Measurements from ENCODE around the gene DLX4. TPM values are rescaled to one million over a fixed set of nuclear protein-coding genes. Genes with fewer than 3 reads are reported as not detected.

The DLX4 gene
- total and polyA plus RNA-seq, 2 experiments from 2014 or later: 0.40 TPM; not detected in 1

GRCh38 chr17:49958723-49959122 lies 10.3 kb upstream of the DLX4 start:
- Histone ChIP-seq H4K20me1 (ENCODE audit: insufficient read depth) (no peaks in the 10 kb centered on the region), H3K27ac (no peak overlapping the region), H3K79me2 (ENCODE audit: insufficient read depth) (no peaks in the 10 kb centered on the region), H3K36me3 (ENCODE audit: low read depth) (no peaks in the 10 kb centered on the region), H3K9me2 (ENCODE audit: insufficient read depth) (no peaks in the 10 kb centered on the region), H3K4me1 (ENCODE audit: insufficient read depth) (no peaks in the 10 kb centered on the region), H3K27me3 (replicated peaks; ENCODE audit: insufficient read depth) (peaks cover 19% of the 10 kb centered on the region), H3K4me2 (ENCODE audit: unreplicated experiment) (no peak overlapping the region), H2AFZ (no peak overlapping the region), H3K9ac (no peak overlapping the region), H3F3A (ENCODE audit: insufficient read depth) (no peaks in the 10 kb centered on the region), H3K9me3 (ENCODE audit: low read depth) (no peaks in the 10 kb centered on the region), H3K4me3 (no peak overlapping the region)
- DNase-seq: no peak
- TF ChIP-seq EZH2 (IDR thresholded peaks at IDR 0.05; ENCODE audit: insufficient read depth, poor library complexity, severe bottlenecking) (no peak), EZH2phosphoT487 (IDR thresholded peaks at IDR 0.05; ENCODE audit: insufficient read depth, low read depth) (no peak)
- 89 to 91% methylated on average over 4 of the region's 4 CpGs for WGBS, 2 experiments (ENCODE audit: low coverage in 1 of 2, low lambda C conversion rate in 2 of 2, missing lambda C conversion rate in 2 of 2)
- in situ Hi-C loops (cut with MboI): no loop called here

DNA sequence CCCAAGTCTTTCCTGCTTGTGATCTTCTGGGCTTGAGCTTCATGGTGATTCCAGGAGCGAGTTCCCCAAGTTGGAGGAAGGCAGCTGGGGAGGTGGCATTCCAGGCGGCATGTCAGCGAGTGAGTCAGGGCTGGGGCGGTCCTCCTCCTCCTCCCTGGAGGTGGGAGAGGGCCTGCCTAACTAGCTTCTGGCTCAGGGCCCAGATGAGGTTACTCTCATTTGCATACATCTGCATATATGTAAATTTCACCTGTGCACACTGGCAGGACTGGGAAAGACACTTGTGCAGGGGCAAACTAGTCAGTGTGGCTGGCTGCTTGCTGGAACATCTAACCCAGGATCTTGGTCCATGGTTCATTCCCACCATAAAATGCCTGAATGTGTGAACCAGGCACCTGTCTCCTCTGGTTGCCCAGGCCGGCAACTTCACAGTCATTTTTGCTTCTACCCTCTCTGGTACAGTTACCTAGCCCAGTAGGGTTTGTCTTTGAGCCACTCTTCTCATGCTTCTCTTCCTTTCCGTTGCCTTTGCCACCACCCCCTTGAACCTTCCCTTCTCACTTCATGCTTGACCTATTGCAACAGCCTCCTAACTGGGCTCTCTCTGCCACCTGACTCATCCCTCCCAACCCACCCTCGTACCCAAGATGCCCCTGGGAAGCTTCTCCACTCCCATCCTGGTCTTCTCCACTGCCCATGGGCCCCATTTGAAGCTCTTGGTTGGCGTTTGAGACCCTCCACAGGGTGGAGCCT lies 9.6 kb upstream of the DLX4 start:
- H3F3A ChIP-seq (ENCODE audit: insufficient read depth): no peaks in the 10 kb centered on the region
- no peak overlapping the region for H3K9ac ChIP-seq
- H2AFZ ChIP-seq: no peak overlapping the region
- WGBS, 2 experiments (ENCODE audit: low coverage in 1 of 2, low lambda C conversion rate in 2 of 2, missing lambda C conversion rate in 2 of 2): 56 to 65% methylated on average over 7 to 8 of the region's 8 CpGs
- no peaks in the 10 kb centered on the region for H3K79me2 ChIP-seq (ENCODE audit: insufficient read depth)
- in situ Hi-C loops (cut with MboI): no loop called here
- peaks cover 25% of the 10 kb centered on the region for H3K27me3 ChIP-seq (replicated peaks; ENCODE audit: insufficient read depth)
- H3K9me2 ChIP-seq (ENCODE audit: insufficient read depth): no peaks in the 10 kb centered on the region
- H3K36me3 ChIP-seq (ENCODE audit: low read depth): no peaks in the 10 kb centered on the region
- no peaks in the 10 kb centered on the region for H3K9me3 ChIP-seq (ENCODE audit: low read depth)
- DNase-seq: peak; percentile 42
- H3K4me3 ChIP-seq: no peak overlapping the region
- no peaks in the 10 kb centered on the region for H4K20me1 ChIP-seq (ENCODE audit: insufficient read depth)
- no peak overlapping the region for H3K4me2 ChIP-seq (ENCODE audit: unreplicated experiment)
- no peaks in the 10 kb centered on the region for H3K4me1 ChIP-seq (ENCODE audit: insufficient read depth)
- TF ChIP-seq EZH2phosphoT487 (IDR thresholded peaks at IDR 0.05; ENCODE audit: insufficient read depth, low read depth): no peak
- no peak for TF ChIP-seq EZH2 (IDR thresholded peaks at IDR 0.05; ENCODE audit: insufficient read depth, poor library complexity, severe bottlenecking)
- no peak overlapping the region for H3K27ac ChIP-seq

- 4 to 10% methylated on average over 7 to 11 of the region's 11 CpGs for WGBS, 2 experiments (ENCODE audit: low coverage in 1 of 2, low lambda C conversion rate in 2 of 2, missing lambda C conversion rate in 2 of 2)
- H3K9me2 ChIP-seq (ENCODE audit: insufficient read depth): no peaks in the 10 kb centered on the region
Measured at GRCh38 chr17:49962599-49963308, 6.2 kb upstream of the DLX4 start.

DNA sequence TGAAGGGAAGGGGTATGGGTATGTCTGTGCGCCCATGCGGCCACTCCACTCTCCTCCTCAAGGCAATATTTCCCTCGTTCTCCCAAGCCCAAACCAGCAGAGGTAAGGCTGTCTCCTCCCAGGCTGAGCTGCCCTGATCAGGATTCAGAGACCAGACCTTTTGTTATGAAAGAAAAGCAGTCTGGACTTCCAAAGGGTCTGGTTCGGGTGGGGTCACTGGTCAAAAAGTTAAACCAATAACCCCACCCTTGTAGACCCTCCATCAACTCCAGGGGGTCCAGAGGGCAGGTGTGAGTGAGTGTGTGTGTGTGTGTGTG lies 5.7 kb upstream of the DLX4 start:
- Histone ChIP-seq H3K9me2 (ENCODE audit: insufficient read depth) (no peaks in the 10 kb centered on the region), H3K27ac (no peak overlapping the region), H3K79me2 (ENCODE audit: insufficient read depth) (no peaks in the 10 kb centered on the region), H2AFZ (no peak overlapping the region), H3K27me3 (replicated peaks; ENCODE audit: insufficient read depth) (peaks cover 64% of the 10 kb centered on the region), H3F3A (ENCODE audit: insufficient read depth) (peaks cover 7% of the 10 kb centered on the region), H3K4me2 (ENCODE audit: unreplicated experiment) (no peak overlapping the region), H4K20me1 (ENCODE audit: insufficient read depth) (no peaks in the 10 kb centered on the region), H3K4me3 (no peak overlapping the region), H3K9ac (no peak overlapping the region), H3K36me3 (ENCODE audit: low read depth) (no peaks in the 10 kb centered on the region), H3K4me1 (ENCODE audit: insufficient read depth) (no peaks in the 10 kb centered on the region), H3K9me3 (ENCODE audit: low read depth) (no peaks in the 10 kb centered on the region)
- TF ChIP-seq EZH2 (IDR thresholded peaks at IDR 0.05; ENCODE audit: insufficient read depth, poor library complexity, severe bottlenecking): no peak
- no peak for TF ChIP-seq EZH2phosphoT487 (IDR thresholded peaks at IDR 0.05; ENCODE audit: insufficient read depth, low read depth)
- no peak for DNase-seq
- in situ Hi-C loops (cut with MboI): no loop called here
- 20 to 25% methylated on average over 4 of the region's 4 CpGs for WGBS, 2 experiments (ENCODE audit: low coverage in 1 of 2, low lambda C conversion rate in 2 of 2, missing lambda C conversion rate in 2 of 2)

More at GRCh38 chr17:49962599-49963308, 6.2 kb upstream of the DLX4 start:
- H2AFZ ChIP-seq: no peak overlapping the region
- DNase-seq: no peak
- H3K27me3 ChIP-seq (replicated peaks; ENCODE audit: insufficient read depth): peaks cover 59% of the 10 kb centered on the region
- peaks cover 2% of the 10 kb centered on the region for H3F3A ChIP-seq (ENCODE audit: insufficient read depth)
- TF ChIP-seq EZH2phosphoT487 (IDR thresholded peaks at IDR 0.05; ENCODE audit: insufficient read depth, low read depth) (no peak), EZH2 (IDR thresholded peaks at IDR 0.05; ENCODE audit: insufficient read depth, poor library complexity, severe bottlenecking) (no peak)
- H3K9ac ChIP-seq: no peak overlapping the region
- in situ Hi-C loops (cut with MboI): no loop called here
- no peaks in the 10 kb centered on the region for H3K79me2 ChIP-seq (ENCODE audit: insufficient read depth)
- H3K4me1 ChIP-seq (ENCODE audit: insufficient read depth): no peaks in the 10 kb centered on the region
- H4K20me1 ChIP-seq (ENCODE audit: insufficient read depth): no peaks in the 10 kb centered on the region
- H3K4me2 ChIP-seq (ENCODE audit: unreplicated experiment): no peak overlapping the region
- H3K27ac ChIP-seq: no peak overlapping the region
- H3K4me3 ChIP-seq: no peak overlapping the region
- no peaks in the 10 kb centered on the region for H3K36me3 ChIP-seq (ENCODE audit: low read depth)
- no peaks in the 10 kb centered on the region for H3K9me3 ChIP-seq (ENCODE audit: low read depth)
